Stimulated activated CD4-positive, alpha-beta T cell treated with anti-CD3 and anti-CD28 coated beads, Interleukin-2, amount 100 ng/mL, for 4 hours (primary cell): Measurements from ENCODE around the gene FLVCR1.
"Not testable (repeated sequence)": the region's sequence is repeated elsewhere in the genome, so short reads cannot be mapped to it uniquely, and the experiment has no call there.

Experiments
- DNase-seq: peaks from one replicate; pipeline ENCODE4 v3.0.0-alpha.2; 2020; ENCODE audit warnings: low read depth

FLVCR1 gene

DNA sequence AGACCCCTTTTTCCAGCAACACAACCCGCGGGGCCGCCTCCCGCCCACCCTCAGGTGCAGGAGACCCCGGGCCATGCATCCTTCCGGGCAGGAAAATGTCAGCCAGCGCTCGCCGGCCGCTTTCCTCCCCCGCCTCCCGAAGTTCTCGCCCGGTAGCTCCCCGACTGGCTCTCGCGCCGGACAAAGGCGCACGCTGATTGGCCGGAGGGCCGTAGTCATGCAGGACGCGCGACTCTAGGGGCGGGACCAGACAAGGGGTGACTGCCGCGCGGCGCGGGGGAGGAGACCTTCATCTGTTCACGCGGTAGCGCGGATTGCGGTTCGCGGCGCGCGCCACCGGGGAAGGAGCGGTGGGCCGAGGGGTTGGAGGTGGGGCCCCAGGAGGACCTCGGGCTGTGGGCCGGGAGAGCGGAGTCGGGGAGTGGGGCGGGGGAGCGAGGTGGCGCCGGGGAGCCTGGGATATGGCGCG, at the start of gene FLVCR1:
FLVCR1 (plus strand) TSS at position 284 of the 469 bp plus-strand sequence; CDS start at position 462, 178 bp downstream.
- peak; percentile 80 for DNase-seq

GRCh38 chr1:212814537-212815334, 43.3 kb upstream of the FLVCR1 start:
- DNase-seq: no peak

GRCh38 chr1:212816567-212817278, 41.4 kb upstream of the FLVCR1 start:
- DNase-seq: no peak

GRCh38 chr1:212819726-212820125, 38.3 kb upstream of the FLVCR1 start:
- no peak for DNase-seq

GRCh38 chr1:212820969-212821368, 37.1 kb upstream of the FLVCR1 start:
- no peak for DNase-seq

DNA sequence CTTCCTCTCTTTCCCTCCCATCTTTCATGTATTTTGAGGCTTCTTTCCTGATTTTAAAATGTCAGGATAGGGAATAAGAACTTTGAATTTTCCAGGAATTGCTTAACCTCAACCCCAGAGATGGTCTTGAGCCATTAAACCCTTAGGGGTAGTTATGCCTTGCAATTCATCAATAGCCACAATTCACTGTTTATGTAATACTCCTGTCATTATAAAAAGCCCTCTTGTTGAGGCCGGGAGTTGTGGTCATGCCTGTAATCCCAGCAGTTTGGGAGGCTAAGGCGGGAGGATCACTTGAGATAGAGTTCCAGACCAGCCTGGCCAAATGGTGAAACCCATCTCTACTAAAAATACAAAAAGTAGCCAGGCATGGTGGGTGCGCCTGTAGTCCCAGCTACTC, 35.1 kb upstream of the FLVCR1 start:
- no peak for DNase-seq

- DNase-seq: no peak
Observed at GRCh38 chr1:212824201-212824600, 33.9 kb upstream of the FLVCR1 start.

GRCh38 chr1:212825798-212826452, 32.1 kb upstream of the FLVCR1 start:
- DNase-seq: no peak

GRCh38 chr1:212827171-212827776, 30.8 kb upstream of the FLVCR1 start:
- no peak for DNase-seq

GRCh38 chr1:212827831-212828278, 30.2 kb upstream of the FLVCR1 start:
- no peak for DNase-seq

DNA sequence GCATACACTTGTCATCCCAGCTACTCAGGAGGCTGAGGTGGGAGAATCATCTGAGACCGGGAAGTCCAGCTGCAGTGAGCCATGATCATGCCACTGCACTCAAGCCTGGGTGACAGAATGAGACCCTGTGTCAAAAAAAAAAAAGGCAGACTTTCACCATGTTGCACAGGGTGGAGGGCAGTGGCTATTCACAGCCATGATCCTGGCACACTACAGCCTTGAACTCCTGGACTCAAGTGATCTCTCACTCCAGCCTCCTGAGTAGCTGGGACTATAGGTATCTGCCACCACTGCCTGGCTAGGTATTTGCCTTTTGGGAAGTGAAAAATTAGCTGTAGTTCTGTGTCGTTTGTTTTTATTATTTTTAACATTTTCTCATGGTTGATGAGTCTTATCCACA, 29.7 kb upstream of the FLVCR1 start:
- DNase-seq: no peak

DNA sequence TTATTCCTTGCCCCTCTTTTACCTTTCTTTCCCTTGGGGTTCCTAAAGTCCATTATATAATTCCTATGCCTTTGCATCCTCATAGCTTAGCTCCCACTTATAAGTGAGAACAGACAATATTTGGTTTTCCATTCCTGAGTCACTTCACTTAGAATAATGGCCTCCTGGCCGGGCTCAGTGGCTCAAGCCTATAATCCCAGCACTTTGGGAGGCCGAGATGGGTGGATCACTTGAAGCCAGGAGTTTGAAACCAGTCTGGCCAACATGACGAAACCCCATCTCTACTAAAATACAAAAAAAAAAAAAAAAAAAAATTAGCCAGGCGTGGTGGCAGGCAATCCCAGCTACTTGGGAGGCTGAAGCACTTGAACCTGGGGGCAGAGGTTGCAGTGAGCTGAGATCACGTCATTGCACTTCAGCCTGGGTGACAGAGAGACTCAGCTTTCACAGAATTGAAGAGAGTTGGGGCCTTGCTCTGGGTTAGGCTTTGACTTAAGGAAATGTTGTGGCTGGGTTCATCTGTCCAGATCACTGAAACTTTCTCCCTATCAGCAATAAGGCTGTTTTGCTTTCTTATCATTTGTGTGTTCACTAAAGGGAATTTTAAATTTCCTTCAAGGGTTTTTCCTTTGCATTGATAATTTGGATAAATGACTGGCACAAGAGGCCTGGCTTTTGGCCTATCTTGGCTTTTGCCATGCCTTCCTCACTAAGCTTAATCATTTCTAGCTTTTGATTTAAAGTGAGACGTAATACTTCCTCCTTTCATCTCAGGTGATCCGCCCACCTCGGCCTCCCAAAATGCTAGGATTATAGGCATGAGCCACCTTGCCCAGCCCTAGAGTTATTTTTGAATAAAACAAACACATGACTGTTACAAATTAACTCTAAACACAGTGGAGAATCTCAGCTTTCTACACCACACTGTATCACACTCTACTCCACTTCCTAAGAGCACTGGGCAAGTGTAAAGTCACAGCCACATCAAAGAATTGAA, 24.6 kb upstream of the FLVCR1 start:
- not testable (repeated sequence) for DNase-seq

GRCh38 chr1:212838145-212838544, 19.9 kb upstream of the FLVCR1 start:
- no peak for DNase-seq

DNA sequence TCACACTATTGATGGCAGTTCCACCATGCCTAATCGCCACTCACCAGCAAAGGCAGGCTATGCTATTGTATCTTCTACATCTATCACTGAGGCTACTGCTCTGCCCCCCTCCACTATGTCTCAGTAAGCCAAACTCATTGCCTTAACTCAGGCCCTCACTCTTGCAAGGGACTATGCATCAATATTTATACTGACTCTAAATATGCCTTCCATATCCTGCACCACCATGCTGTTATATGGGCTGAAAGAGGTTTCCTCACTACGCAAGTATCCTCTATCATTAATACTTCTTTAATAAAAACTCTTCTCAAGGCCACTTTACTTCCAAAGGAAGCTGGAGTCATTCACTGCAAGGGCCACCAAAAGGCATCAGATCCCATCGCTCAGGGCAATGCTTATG, 13.6 kb upstream of the FLVCR1 start:
- DNase-seq: not testable (repeated sequence)

GRCh38 chr1:212847549-212847948, 10.5 kb upstream of the FLVCR1 start, which contains the start of gene SPATA45:
SPATA45 (minus strand) TSS chr1:212847649; CDS start chr1:212836149, 11,500 bp downstream.
- no peak for DNase-seq

GRCh38 chr1:212852105-212852688, 5.9 kb upstream of the FLVCR1 start:
- DNase-seq: no peak

- no peak for DNase-seq
Observed at GRCh38 chr1:212853658-212854057, 4.4 kb upstream of the FLVCR1 start.

DNA sequence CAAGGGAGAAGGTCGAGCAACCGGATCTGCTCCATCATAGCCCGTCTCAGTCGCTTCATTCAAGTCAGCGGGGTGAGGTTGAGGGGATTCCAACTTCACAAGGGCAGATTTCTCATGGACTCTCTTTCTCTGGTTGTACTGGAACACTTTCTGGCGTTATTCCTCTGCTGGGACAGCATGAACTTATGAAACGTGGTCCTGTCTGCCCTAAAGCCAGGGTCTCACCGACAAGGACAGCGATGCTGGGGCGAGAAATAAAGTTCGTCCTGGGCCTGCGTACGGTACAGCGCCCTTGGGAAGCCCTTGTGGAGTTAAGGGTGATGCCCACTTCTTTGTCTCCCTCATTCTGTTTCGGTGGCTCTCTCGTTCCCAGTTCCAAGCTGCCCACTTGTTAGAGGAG, 1.3 kb upstream of the FLVCR1 start:
- DNase-seq: no peak

DNA sequence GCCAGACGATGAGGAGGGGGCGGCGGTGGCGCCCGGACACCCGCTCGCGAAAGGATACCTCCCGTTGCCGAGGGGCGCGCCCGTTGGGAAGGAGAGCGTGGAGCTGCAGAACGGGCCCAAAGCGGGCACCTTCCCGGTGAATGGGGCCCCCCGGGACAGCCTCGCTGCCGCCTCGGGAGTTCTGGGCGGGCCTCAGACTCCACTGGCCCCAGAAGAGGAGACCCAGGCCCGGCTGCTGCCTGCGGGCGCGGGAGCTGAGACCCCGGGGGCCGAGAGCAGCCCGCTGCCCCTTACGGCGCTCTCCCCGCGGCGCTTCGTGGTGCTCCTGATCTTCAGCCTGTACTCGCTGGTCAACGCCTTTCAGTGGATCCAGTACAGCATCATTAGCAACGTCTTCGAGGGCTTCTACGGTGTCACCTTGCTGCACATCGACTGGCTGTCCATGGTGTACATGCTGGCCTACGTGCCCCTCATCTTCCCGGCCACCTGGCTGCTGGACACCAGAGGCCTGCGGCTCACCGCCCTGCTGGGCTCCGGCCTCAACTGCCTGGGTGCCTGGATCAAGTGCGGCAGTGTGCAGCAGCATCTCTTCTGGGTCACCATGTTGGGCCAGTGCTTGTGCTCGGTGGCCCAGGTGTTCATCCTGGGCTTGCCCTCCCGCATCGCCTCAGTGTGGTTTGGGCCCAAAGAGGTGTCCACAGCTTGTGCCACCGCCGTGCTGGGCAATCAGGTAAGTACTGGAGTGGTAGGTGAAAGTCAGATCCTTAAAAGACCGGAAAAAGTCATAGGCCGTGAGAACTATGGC, 588 bp downstream of the FLVCR1 start:
- no peak for DNase-seq
